Caco-2 (cell line): ENCODE measurements around the gene SYNGR1. TPM values are rescaled to one million over a fixed set of nuclear protein-coding genes. Genes with fewer than 3 reads are reported as not detected.
"Not testable (repeated sequence)": the region's sequence is repeated elsewhere in the genome, so short reads cannot be mapped to it uniquely, and the experiment has no call there.

Source experiments
- BruUV-seq: library from RNA; stranded (reverse); fragments of 400-500 nt; replicated peaks from 2 replicates; lab custom pipeline; 2021; lab: Mats Ljungman, UMichigan
- CTCF ChIA-PET: fragments of 300-600 bp; sonication (Branson Sonifier 250); formaldehyde crosslinking; loops from one replicate; lab custom pipeline; 2022; ENCODE audit warnings: antibody characterized with exemption; lab: Charles Lee
- POLR2A ChIA-PET: fragments of 300-600 bp; sonication (Branson Sonifier 250); formaldehyde crosslinking; loops from one replicate; lab custom pipeline; 2022; ENCODE audit warnings: antibody characterized with exemption; lab: Charles Lee
- DNase-seq, 2 experiments: peaks; one replicate each; pipeline versions ENCODE4 v3.0.0 to v3.0.0-alpha.2; 2020 to 2022
- H3K27me3 ChIP-seq: replicated peaks from 2 replicates; pipeline ENCODE4 v1.6.0; 2011; ENCODE audit warnings: low read length; ENCODE audit not compliant: control insufficient read depth, insufficient read depth
- H3K36me3 ChIP-seq: 2 replicates; pipeline ENCODE4 v1.5.1; 2011; ENCODE audit warnings: low read length; ENCODE audit not compliant: control insufficient read depth, insufficient read depth
- H3K4me1 ChIP-seq: fragments of 250-450 bp; sonication (Bioruptor Pico); 2 replicates; pipeline ENCODE4 v1.5.1; 2020; ENCODE audit warnings: mild to moderate bottlenecking
- H3K4me3 ChIP-seq: 2 replicates; pipeline ENCODE4 v1.5.1; 2011; ENCODE audit warnings: low read depth, mild to moderate bottlenecking, control low read depth, low read length
- H3K9me3 ChIP-seq: fragments of 250-450 bp; sonication (Bioruptor Pico); 2 replicates; pipeline ENCODE4 v1.5.1; 2020; ENCODE audit warnings: mild to moderate bottlenecking, moderate library complexity
- H3K27ac Mint-ChIP-seq: one replicate; pipeline ENCODE4 v1.8.0; 2022; ENCODE audit warnings: mixed read lengths; ENCODE audit not compliant: unreplicated experiment
- H3K27me3 Mint-ChIP-seq: one replicate; pipeline ENCODE4 v1.8.0; 2022; ENCODE audit warnings: mixed read lengths; ENCODE audit not compliant: insufficient read depth, unreplicated experiment
- H3K36me3 Mint-ChIP-seq: one replicate; pipeline ENCODE4 v1.8.0; 2022; ENCODE audit warnings: mild to moderate bottlenecking, mixed read lengths; ENCODE audit not compliant: insufficient read depth, unreplicated experiment
- H3K4me1 Mint-ChIP-seq: one replicate; pipeline ENCODE4 v1.8.0; 2022; ENCODE audit warnings: low read depth, mixed read lengths; ENCODE audit not compliant: unreplicated experiment
- H3K4me3 Mint-ChIP-seq: one replicate; pipeline ENCODE4 v1.8.0; 2022; ENCODE audit warnings: mild to moderate bottlenecking, moderate library complexity, mixed read lengths; ENCODE audit not compliant: unreplicated experiment
- H3K9me3 Mint-ChIP-seq: one replicate; pipeline ENCODE4 v1.8.0; 2022; ENCODE audit warnings: mixed read lengths; ENCODE audit not compliant: unreplicated experiment
- CTCF ChIP-seq, 2 experiments: fragments of 200-600 bp in 1 of 2; IDR thresholded peaks; 1 replicate in 1 of 2; 2 replicates in 1 of 2; pipeline versions ENCODE4 v1.5.1 to v1.8.0; 2011 to 2022; ENCODE audit warnings: antibody characterized with exemption in 1 of 2, control low read depth in 1 of 2, inconsistent platforms in 1 of 2, low read depth in 1 of 2, low read length in 1 of 2, mild to moderate bottlenecking in 1 of 2, moderate library complexity in 1 of 2; ENCODE audit not compliant: insufficient read depth in 1 of 2, severe bottlenecking in 1 of 2, unreplicated experiment in 1 of 2
- intact Hi-C: fragments of 100-400 bp; cut with micrococcal nuclease; formaldehyde crosslinking; loops from one replicate; pipeline ENCODE4 v1.10.0; 2022; ENCODE audit not compliant: unreplicated experiment
- total RNA-seq: library from RNA; stranded (reverse); gene quantifications from 2 replicates; pipeline ENCODE4 v1.2.3, GENCODE V29; 2022

Gene SYNGR1
- total RNA-seq, 1 experiment from 2014 or later, result 20.2 TPM

DNA sequence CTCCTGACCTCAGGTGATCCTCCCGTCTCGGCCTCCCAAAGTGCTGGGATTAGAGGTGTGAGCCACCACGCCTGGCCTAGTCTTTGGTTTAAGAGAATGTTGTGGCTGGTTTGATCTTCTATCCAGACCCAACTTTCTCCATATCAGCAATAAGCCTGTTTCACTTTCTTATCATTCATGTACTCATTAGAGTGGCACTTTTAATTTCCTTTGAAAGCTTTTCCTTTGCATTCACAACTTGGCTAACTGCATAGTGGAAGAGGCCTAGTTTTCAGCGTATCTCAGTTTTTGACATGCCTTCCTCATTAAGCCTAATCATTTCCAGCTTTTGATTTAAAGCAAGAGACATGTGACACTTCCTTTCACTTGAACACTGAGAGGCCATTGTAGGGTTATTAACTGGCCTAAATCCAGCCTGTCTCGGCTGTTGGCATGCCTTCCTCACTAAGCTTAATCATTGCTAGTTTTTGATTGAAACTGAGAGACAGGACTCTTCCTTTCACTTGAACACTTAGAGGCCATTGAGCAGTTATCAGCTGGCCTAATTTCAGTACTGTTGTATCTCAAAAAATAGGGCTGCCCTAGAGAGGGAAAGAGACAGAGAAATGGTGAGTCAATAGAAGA lies 17.2 kb upstream of the SYNGR1 start:
- Histone ChIP-seq H3K27me3 (no peaks in the 10 kb centered on the region), H3K4me3 (no peak overlapping the region), H3K36me3 (no peaks in the 10 kb centered on the region), H3K4me1 (no peaks in the 10 kb centered on the region), H3K9me3 (no peaks in the 10 kb centered on the region)
- Mint-ChIP-seq H3K36me3 (no peaks in the 10 kb centered on the region), H3K9me3 (no peaks in the 10 kb centered on the region), H3K4me3 (no peak overlapping the region), H3K27ac (no peak overlapping the region), H3K4me1 (no peaks in the 10 kb centered on the region), H3K27me3 (no peaks in the 10 kb centered on the region)
- no TSS peak for BruUV-seq
- POLR2A ChIA-PET, result no interaction called here
- no peak for TF ChIP-seq CTCF (IDR thresholded peaks at IDR 0.05; ENCODE audit: insufficient read depth in 1 of 2, low read depth in 1 of 2, low read length in 1 of 2, severe bottlenecking in 1 of 2, unreplicated experiment in 1 of 2)
- intact Hi-C loops, result no loop called here
- CTCF ChIA-PET, result interaction anchor here (0.9 kb wide), 1 partner anchor 196 kb away, joined by 3 read pairs; no protein-coding TSS in a partner anchor
- DNase-seq, result no peak

- no peaks in the 10 kb centered on the region for H3K27me3 Mint-ChIP-seq
- BruUV-seq, result no TSS peak
- no peaks in the 10 kb centered on the region for H3K9me3 ChIP-seq
- no peaks in the 10 kb centered on the region for H3K36me3 Mint-ChIP-seq
- no peak overlapping the region for H3K27ac Mint-ChIP-seq
- no peaks in the 10 kb centered on the region for H3K36me3 ChIP-seq
- no peaks in the 10 kb centered on the region for H3K9me3 Mint-ChIP-seq
- intact Hi-C loops, result no loop called here
- no peaks in the 10 kb centered on the region for H3K4me1 ChIP-seq
- no peak for TF ChIP-seq CTCF (IDR thresholded peaks at IDR 0.05; ENCODE audit: insufficient read depth in 1 of 2, low read depth in 1 of 2, low read length in 1 of 2, severe bottlenecking in 1 of 2, unreplicated experiment in 1 of 2)
- ChIA-PET CTCF (no interaction called here), POLR2A (no interaction called here)
- H3K4me1 Mint-ChIP-seq, result no peaks in the 10 kb centered on the region
- H3K4me3 Mint-ChIP-seq, result no peak overlapping the region
- no peak for DNase-seq
- H3K4me3 ChIP-seq, result no peak overlapping the region
- H3K27me3 ChIP-seq, result no peaks in the 10 kb centered on the region
Measured at GRCh38 chr22:39336411-39336810, 13.4 kb upstream of the SYNGR1 start.

DNA sequence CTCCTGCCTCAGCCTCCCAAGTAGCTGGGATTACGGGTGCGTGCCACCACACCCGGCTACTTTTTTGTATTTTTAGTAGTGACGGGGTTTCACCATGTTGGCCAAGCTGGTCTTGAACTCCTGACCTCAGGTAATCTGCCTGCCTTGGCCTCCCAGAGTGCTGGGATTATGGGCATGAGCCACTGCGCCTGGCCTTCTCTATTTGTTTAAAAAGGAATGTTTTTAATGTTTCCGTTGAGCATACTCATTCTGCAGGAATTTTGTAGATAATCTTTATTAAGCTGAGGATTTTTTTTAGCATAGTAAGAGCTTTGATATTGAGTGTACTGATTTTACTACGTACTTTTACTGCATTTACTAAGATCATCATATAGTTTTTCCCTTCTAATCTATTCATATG lies 10.0 kb upstream of the SYNGR1 start:
- H3K36me3 Mint-ChIP-seq, BruUV-seq, H3K27me3 ChIP-seq, H3K27ac Mint-ChIP-seq, H3K4me3 Mint-ChIP-seq, DNase-seq, H3K36me3 ChIP-seq, H3K27me3 Mint-ChIP-seq, H3K9me3 Mint-ChIP-seq, H3K4me1 ChIP-seq, POLR2A ChIA-PET, H3K4me3 ChIP-seq, H3K9me3 ChIP-seq: not testable (repeated sequence)
- CTCF ChIA-PET, result interaction anchor here (0.6 kb wide), 1 partner anchor 514 kb away, joined by 4 read pairs; no protein-coding TSS in a partner anchor
- intact Hi-C loops, result loop anchor here (10.0 kb wide), 2 partner anchors 55 to 185 kb away; partner anchors contain the start of genes ATF4 and TAB1
- peaks cover 12% of the 10 kb centered on the region for H3K4me1 Mint-ChIP-seq
